IPS-NIHi7 (cell line): ENCODE measurements around the gene MEGF11.

Experiments used
- DNase-seq: peaks from one replicate; pipeline ENCODE4 v3.0.0; 2012; ENCODE audit warnings: mixed read lengths; ENCODE audit errors: extremely low spot score

MEGF11 gene

DNA sequence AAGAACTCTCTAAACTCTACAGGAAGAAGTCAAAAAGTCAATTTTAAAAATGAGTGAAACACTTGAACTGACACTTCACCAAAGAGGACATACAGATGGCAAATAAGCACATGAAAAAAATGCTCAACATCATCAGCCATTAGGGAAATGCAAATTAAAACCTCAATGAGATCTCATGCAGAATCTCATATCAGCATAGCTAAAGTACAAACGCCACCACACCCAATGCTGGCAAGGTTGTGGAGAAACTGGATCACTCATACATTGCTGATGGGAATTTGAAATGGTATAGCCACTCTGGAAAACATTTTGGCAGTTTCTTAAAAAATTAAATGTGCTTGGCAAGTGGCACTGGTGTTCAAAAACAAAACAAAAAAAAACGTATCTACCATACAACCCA, 34.2 kb downstream of the MEGF11 start:
- no peak for DNase-seq

DNA sequence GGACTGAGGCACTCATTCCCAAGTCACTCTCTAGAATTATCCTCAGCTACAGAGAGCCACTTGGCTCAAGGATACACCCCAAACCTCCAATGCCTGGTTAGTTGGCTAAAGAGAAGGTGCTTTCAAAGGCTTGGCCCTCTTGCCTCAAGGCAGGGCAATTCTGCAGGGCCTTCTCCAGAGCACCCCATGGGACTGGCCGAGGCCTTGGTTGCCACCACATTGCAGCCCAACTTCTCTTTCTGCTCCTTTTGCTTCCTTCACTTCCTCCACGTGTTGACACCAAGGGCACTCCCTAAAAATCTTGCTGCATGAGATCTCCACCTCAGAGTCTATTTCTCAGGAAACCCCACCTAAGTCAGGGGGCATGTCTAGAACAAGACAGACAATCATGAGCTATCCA, 36.7 kb downstream of the MEGF11 start:
- DNase-seq = no peak

DNA sequence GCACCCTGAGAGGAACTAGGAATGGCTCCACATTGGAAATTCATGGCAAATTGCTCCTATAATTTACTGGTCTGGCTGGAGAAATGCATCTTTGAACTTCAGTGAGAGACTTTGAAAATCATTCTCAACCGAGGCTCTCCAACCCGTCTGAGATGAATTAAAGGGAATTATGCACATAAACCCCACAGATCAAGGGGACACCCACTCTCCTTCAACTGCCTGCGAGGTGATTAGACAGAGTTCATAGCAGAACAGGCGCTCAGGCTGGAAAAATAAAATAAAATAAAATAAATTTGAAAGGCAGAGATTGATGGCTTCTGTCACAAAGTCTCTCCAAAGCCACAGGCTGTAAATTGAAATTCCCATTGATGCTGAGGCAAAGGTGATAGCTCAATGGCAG, 37.7 kb downstream of the MEGF11 start:
- DNase-seq = no peak

DNA sequence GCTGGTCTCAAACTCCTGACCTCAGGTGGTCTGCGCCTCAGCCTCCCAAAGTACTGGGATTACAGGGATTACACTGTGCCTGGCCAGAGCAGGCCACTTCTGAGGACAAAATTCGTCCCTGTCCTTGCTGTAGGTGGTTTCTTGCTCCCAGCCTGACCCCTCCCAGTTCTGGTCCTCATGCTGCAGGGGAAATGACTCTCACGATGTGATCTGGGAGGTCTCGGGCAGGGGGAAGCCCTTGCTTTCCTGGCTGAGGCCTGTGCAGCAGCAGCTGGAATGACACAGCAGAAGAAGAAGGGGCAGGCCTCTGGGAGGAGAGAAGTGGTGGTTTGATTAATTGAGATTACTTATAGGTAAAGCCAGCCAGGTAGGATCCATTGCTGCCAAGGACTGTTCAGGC, 39.3 kb downstream of the MEGF11 start:
- no peak for DNase-seq

DNA sequence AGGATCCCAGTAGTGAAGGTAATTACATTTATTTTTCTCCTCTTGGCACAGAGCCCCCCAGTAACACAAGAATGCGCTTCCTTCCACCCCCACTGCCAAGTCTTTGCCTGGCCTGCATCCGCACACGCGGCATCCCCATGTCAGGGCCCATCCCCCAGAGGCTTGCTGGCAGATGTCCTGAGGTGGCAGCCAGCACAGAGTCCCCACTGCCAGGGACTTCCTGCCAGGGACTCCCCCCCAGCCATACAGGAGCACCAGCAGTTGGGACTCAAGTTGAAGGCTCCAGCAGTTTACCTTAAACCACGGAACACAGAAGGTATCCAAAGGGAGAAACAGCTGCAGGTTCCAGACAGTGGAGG, 41.0 kb downstream of the MEGF11 start:
- no peak for DNase-seq

DNA sequence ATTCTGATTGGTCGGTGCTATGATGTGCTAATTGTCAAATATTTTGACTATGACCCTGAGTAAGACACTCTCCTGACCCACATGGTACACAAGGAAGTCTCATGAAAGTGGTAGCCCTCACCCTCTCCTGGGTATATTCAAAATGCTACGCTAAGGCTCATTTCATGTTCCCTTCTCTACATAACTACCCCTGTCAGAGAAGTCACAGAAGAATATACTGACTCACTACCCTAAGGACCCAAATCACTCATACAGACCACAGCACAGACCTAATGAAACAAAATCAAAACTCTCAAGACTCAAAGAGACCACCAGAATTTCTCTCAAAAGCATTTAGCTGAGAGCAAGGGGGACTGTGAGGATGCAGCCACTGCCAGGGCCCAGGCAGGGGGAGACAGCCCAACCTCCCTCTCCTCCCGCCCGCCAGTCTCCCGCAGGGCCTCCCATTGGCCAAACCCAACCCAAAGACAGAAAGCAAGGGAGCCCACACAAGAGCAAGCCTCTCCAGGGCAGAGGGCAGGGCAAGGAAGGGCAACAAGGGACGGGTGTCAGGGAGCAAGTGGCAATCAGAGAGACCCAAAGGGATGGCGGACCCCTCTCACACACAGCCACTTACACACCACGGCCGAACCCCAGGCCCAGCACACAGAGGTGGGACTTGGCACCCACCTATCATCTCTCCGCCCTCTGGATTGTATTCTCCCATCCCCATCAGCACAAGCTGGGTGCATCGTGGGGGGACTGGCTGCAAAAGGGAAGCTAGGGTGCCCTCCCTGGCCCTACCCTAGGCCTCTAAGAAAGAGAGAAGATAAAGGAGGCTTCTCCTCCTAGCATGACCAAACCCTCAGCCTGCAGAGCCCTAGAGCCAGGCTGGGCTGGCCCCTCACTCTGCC, 41.6 kb downstream of the MEGF11 start:
- peak; percentile 52 for DNase-seq

DNA sequence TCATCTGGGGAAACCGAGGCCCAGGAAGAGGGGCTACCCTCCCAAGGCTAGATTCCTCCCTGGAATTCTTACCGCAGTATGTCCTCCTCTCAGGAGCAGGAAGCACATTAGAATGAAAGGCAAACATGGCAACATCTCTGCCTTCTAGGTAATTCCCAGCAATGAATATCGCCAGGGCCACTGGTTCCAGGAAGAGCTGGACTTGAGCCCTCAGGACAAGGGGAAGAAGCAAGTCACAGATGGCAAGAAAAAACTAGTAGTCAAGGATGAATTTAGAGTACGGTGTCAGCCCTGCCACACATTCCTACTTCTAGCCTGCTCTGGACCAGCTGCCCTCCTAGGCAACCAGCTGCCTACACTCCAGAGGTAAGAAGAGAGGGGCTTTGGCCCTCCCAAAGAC, 42.9 kb downstream of the MEGF11 start:
- DNase-seq = no peak

DNA sequence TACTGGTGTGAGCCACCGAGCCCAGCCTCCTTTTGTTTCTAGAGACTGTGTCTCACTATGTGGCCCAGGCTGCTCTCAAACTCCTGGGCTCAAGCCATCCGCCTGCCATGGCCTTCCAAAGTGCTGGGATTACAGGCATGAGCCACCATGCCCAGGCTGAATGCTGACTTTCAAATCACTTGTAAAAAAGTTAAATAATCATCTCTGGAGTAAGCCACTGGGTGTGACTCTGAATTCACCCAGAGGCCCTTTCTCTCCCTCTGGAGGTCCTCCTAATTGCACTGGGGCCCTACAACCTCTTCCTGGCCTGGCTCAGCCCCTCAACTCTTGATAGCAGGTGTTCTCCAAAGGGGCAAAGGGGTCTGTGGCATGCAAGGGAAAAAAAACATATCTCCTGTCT, 54.8 kb downstream of the MEGF11 start:
- DNase-seq = no peak

DNA sequence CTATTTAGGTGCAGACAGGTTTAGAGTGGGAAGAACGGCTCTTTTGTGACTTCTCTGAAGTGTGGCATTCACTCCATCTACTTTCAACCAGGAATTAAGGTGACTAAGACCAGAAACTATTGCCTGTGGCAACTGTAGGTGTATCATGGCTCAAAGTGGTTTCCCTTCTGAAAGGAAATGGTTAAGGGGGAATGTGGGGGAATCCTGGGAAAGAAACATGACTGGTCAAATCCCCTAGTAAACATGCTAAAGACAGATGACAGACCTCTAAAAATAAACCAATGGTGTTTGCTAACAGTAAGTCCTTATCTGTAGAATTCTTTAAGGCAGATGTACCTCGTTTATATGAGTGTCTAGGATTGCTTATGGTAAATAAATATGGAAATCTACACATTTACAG, 56.9 kb downstream of the MEGF11 start:
- DNase-seq = no peak

DNA sequence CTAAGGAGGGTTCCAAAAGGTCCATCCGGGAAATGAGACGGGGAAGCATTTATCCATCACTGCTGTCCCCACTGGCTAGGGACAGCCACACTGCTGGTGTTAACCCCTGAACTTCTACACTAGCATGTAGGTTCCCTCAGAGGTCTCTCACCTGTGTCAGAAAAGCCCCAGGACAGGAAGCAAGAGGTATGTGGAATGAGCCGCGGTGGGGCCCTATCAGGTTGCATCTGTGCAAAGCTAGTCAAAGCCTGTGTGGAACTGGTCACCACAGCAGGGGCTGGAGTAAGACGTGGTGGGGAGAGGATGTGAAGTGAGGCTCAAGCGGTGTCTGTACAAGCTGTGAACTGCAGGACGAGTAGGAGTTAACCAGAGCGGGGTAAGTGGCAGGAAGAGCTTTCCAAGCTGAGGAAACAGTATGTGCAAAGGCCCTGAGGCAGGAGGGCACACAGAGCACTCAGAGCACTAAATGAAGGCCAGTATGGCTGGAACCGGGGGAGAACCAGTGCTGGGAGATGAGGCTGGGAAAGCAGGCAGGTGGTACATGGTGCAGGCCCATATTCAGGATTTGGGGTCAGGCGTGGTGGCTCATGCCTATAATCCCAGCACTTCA, 57.8 kb downstream of the MEGF11 start:
- DNase-seq = no peak

DNA sequence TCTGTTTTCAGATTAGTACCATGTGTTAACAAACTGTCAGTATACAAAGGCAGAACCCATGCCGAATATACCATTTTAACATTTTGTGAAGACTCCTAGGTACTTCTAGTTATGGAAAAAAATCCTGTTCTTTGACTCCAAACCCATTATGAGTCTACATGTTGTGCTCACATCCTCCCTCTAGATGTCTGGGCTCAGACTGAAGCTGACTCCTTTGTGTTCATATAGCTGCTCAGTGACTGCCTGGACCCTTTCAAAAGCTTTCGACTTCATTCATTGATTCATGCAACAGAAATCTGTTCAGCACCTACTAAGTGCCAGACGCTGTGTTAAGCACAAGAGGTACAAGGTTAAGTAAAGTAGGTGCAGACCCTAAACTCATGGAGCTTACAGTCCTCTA, 60.5 kb downstream of the MEGF11 start:
- DNase-seq = no peak

DNA sequence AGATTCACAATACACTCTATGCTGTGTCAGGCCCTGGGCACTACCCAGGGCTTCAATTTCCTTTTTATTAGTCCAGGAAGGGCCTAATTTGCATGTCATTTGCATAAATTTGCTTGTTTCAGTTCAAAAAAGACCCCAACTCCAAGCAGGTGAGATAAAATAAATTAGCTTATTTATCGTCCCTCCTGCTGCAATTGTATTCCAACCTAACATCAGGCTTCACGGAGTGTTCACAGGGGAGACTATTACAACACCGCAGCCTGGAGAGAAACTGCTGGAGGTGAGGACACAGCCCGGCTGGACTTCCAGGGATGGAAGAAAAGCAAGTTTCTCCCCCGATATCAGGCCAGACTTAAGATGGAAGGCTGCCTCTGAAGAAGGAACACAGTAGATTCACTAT, 62.8 kb downstream of the MEGF11 start:
- no peak for DNase-seq

DNA sequence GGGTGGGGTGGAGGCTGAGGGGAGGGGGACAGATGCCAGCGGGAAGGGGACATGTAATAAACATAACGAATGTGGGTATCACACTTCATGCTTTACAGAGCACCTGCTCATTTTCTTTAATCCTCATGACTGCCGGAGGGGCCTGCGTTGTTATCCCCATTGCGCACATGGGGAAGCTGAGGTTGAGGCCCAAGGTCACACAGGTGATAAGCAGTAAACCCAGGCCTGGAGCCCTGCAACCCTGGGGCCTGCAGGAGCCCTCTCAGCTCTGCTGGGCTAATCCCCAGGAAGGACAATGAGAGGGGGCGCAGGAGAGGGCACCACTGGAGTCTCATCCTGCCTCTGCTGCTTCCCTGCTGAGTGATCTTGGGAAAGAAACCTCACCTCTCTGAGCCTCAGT, 64.3 kb downstream of the MEGF11 start:
- DNase-seq = no peak

DNA sequence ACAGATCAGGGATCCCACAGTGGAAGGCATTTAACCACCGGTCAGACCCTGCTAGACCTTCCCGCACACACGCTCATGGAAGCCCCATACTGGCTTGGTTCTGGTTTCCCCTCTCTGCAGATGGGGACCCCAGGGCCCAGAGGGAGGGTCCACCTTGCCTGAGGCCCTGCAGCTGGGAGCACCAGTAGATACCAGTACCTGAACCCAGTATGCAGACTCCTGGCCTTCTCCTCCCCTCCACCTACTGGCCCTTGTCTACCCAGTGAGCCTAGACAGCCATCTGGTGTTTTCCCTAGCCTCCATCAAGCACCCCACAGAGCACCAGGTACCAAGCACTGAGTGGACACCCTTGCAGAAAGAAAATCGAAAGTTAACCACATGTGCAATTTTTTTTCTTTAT, 65.1 kb downstream of the MEGF11 start:
- no peak for DNase-seq

DNA sequence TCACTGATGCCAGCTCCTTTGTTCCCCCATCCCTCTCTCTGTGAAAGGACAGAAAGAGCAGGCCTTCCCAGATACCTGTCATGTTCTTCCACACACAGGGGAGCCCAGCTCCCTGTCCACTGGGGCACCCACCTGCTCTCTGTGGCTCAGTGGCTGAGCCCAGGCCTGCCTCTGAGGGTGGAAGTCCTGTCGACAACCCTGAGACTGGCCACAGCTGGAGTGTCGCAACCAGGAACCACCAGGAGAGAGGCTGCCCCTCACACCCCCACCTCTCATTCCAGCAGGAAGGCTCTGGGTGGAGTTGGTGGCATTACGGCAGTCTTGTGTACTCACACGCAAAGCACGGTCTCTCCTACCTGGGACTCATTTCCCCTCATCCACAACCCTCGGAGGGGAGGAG, 66.3 kb downstream of the MEGF11 start:
- DNase-seq = no peak

DNA sequence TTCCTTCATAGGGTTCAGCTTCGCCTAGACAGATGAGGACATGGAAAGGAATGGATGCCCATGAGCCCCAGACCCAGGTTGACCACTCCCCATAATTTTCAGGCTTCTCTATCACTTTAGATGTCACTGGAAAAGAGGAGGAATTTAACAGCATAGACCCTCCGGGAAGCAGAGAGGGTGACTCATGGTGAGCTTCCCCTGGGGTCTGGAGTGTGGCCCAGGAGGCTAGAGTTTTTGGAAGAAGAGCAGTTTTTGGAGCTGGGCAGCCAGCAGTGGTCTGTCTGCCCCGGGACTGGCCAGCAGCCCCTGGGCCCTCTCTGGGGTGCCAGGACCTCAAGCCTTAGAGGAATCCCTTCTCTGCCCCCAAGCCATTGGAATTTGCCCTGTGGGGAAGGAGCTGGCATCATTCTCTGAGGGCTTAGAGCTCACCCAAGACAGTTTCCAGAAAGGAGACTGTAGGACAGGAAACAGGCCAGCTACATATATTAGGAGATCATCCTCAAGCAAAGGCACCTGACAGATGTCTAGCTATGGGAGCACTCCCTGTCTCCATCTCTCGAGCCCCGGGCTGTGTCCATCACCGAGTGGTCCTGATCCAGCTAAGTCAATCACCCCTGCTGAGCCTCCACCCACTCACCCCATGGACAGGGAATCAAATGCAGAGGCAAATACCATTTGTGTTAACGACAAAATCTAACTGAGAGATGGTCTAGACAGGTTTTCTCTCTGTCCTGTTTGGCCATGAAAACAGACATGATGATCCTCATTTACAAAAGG, 67.3 kb downstream of the MEGF11 start:
- DNase-seq = no peak

DNA sequence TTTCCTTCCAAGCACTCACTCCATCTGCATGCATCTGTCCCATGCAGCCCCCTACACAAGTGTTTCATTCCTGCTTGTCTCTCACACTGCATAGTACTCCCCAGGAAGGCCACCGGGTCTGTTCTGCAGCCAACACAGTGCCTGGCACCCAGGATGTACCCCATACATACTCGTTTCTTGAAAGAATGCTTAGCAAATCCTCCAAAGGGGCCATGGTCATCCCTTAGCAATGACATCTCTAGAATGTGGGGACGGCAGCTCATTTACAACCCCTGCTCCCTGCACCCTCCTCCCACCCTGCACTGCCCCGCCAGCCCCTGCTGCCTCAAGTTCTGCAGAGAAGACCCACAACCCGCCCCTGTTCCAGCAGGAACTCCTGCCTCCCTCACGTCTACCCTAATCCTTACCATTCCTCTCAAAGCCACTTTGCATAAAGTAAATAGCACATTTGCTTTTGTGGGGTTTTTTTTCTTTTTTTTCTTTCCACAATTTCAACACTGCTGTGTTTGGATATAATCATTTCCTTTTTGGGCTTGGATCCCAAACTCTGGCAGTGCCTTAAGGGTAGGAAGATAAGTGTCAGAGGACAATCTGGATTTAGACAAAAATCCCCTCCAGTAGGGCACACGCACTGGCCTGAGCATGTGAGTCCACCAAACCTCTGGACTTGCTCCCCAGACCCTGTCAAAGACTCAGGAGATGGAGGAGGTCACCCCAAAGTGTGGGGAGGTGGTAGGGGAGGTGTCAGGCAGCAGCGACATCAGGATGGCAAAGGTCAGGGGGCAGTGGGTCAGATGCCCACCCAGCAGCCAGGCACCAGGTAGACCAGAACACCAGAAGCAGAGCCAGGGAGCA, 68.4 kb downstream of the MEGF11 start:
- DNase-seq = no peak

DNA sequence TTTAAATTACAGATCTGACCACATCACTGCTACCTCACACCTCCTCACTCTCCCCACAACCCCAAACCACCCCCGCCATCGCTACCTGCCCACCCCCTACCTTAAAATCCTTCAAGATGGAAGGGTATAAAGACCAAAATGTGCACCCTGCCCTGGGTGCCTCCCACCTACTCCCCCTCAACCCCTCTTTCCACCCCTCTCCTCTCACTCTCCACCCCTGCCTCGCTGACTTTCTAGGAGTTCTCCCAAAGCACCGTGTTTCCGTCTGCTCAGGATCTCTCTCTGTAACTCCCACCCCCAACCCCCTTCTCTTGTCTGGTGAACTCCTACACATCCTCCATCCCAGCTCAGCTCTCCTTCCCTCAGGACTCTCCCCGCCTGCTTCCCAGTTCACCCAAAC, 69.1 kb downstream of the MEGF11 start:
- DNase-seq = no peak

DNA sequence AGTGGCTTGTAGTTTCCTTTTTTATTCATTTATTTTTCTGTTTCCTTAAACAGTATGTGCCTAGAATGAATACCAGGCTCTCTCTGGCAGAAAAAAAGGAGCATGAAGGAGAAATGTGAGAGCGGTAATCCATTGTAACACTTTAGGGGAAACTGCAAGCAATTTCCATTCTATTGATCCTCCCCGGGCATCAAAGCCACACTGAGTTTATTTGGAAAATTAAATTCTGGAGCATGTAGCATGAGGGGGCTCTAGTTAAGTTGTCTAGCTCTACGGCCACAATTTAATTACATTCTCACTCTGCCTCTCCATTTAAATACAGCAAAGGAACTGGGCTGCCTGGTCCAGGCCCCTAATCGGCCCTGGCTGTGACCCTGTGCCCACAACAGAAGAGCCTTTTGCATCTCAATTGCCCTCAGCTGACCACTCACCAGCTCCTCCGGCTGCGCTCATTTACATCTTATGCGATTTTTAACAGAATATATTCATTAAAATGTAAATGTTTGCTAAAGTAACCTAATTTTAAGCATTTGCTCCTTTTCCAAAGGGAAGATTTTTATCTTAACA, 72.9 kb downstream of the MEGF11 start:
- peak; percentile 60 for DNase-seq

DNA sequence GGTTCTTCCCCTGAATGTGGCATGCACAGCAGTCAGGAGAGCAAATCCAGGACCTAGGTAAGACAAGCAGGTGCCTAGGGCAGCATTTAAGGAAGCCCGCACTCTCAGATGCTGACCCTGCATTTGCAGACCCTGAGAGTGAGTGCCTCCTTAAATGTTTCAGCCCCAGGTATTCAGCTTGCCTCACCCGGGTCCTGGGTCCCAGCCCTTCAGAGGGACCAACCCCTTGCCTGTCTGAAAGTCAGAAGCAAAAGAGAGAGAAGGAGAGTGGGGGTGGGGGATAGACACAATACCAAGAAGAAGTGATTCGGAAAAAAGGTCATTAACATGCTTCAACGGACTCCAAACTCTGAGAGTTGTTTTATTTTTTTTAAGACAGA, 75.0 kb downstream of the MEGF11 start:
- peak; percentile 76 for DNase-seq

DNA sequence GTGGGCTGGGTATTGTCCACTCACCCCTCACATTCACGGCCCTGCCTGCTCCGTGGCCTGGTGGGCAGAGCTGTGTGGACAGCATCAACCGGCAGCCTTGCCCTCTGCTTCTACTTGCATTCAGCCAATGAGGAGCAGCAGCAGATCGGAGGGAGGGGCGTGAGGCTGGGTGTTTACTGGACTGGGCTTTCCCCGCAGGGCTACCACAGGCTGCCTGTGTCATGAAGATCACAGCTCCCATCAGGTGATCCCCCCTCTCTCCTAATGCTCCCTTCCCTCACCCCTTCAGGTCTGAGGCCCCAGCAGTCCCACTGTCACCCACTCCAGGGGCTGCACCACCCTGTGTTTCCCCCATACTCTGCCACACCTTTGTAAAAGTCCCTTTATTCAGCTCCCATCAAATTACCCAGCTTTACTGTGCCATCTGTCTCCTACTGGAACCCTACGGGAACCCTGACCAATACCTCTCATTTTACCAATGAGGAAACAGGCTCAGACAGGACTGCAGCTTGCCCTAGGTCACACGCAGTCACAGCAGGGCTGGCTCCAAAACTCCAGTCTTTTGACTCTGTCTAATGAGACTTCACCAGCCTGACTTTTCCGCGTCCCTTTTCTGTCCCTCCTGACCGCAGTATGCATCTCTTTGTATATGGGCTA, 81.1 kb downstream of the MEGF11 start:
- peak; percentile 60 for DNase-seq
